Prostate gland (tissue), 2 donors: ENCODE data around the gene LATS2. TPM values are rescaled to one million over a fixed set of nuclear protein-coding genes. Genes with fewer than 3 reads are reported as not detected.

ENCODE experiments used
- DNase-seq: peaks from one replicate; pipeline ENCODE4 v3.0.0-alpha.2; 2019; ENCODE audit warnings: low spot score
- H3K27ac ChIP-seq, 2 donors: fragments of 200-600 bp; sonication (generic); 2 replicates each; pipeline ENCODE4 v1.5.1; 2017 to 2019
- H3K27me3 ChIP-seq: fragments of 200-600 bp; sonication (generic); replicated peaks from 2 replicates; pipeline ENCODE4 v1.5.1; 2019; ENCODE audit not compliant: insufficient read depth
- H3K36me3 ChIP-seq, 2 donors: fragments of 200-600 bp; sonication (generic); 1 replicate in 1 of 2; 2 replicates in 1 of 2; pipeline versions ENCODE4 v1.5.1 to v1.8.1; 2017 to 2019
- H3K4me1 ChIP-seq: fragments of 200-600 bp; sonication (generic); replicated peaks from 2 replicates; pipeline ENCODE4 v1.5.1; 2019
- H3K4me3 ChIP-seq, 2 donors: fragments of 200-600 bp; sonication (generic); 2 replicates each; pipeline ENCODE4 v1.5.1; 2017 to 2019
- H3K9me3 ChIP-seq: fragments of 200-600 bp; sonication (generic); 2 replicates; pipeline ENCODE4 v1.5.1; 2017
- POLR2A ChIP-seq: fragments of 450-650 bp; IDR thresholded peaks from one replicate; pipeline ENCODE4 v1.6.1; 2016; ENCODE audit warnings: antibody characterized with exemption, mild to moderate bottlenecking
- POLR2AphosphoS5 ChIP-seq: sonication (generic); formaldehyde crosslinking; IDR thresholded peaks from one replicate; pipeline ENCODE4 v1.6.1; 2017; ENCODE audit warnings: antibody characterized with exemption
- WGBS: methylation state at CpG from one replicate; pipeline ENCODE4 v1.1.5; 2018; 5-methylcytosine and 5-hydroxymethylcytosine counted together
- intact Hi-C: fragments of 100-400 bp; cut with DNase I; formaldehyde crosslinking; loops from one replicate; pipeline ENCODE4 v1.14.2; 2022
- total RNA-seq, 2 donors: library from RNA; depleted of rRNA; stranded (reverse); fragments of >200 nt; gene quantifications; one replicate each; pipeline ENCODE4 v1.1.0, GENCODE V29; 2016
- TF ChIP-seq, protein P1 (sequence below), 4 experiments: fragments of 200-600 bp in 2 of 4; fragments of 450-650 bp in 2 of 4; sonication (generic) in 2 of 4; IDR thresholded peaks; 1 replicate in 3 of 4; 2 replicates in 1 of 4; pipeline ENCODE4 v1.5.1; 2016 to 2019; ENCODE audit warnings: antibody characterized with exemption in 4 of 4, mild to moderate bottlenecking in 2 of 4, moderate library complexity in 2 of 4

Gene LATS2
- total RNA-seq, 2 donors from 2014 or later = 22.0 to 27.4 TPM

DNA sequence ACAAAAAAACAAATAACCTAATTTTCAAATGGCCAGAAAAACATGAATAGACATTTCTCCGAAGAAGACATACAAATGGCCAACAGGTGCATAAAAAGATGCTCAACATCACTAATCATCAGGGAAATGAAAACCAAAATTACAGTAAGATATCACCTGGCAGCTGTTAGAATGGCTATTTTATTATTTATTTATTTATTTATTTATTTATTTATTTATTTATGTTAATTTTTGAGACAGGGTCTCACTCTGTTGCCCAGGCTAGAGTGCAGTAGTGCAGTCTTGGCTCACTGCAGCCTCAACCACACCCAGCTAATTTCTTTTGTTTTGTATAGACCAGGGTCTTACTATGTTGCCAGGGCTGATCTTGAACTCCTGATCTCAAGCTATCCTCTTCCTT is 27.1 kb upstream of the LATS2 start:
- Histone ChIP-seq H3K9me3 (no peaks in the 10 kb centered on the region), H3K27ac (no peak overlapping the region), H3K4me1 (no peaks in the 10 kb centered on the region), H3K27me3 (no peaks in the 10 kb centered on the region), H3K4me3 (no peak overlapping the region), H3K36me3 (no peaks in the 10 kb centered on the region)
- TF ChIP-seq, protein P1, sequence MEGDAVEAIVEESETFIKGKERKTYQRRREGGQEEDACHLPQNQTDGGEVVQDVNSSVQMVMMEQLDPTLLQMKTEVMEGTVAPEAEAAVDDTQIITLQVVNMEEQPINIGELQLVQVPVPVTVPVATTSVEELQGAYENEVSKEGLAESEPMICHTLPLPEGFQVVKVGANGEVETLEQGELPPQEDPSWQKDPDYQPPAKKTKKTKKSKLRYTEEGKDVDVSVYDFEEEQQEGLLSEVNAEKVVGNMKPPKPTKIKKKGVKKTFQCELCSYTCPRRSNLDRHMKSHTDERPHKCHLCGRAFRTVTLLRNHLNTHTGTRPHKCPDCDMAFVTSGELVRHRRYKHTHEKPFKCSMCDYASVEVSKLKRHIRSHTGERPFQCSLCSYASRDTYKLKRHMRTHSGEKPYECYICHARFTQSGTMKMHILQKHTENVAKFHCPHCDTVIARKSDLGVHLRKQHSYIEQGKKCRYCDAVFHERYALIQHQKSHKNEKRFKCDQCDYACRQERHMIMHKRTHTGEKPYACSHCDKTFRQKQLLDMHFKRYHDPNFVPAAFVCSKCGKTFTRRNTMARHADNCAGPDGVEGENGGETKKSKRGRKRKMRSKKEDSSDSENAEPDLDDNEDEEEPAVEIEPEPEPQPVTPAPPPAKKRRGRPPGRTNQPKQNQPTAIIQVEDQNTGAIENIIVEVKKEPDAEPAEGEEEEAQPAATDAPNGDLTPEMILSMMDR (IDR thresholded peaks at IDR 0.05) = no peak
- TF ChIP-seq POLR2AphosphoS5 = no peak
- no peak for TF ChIP-seq POLR2A
- intact Hi-C loops = no loop called here
- DNase-seq = no peak
- 100% methylated on average over 1 of the region's 1 CpG for WGBS

DNA sequence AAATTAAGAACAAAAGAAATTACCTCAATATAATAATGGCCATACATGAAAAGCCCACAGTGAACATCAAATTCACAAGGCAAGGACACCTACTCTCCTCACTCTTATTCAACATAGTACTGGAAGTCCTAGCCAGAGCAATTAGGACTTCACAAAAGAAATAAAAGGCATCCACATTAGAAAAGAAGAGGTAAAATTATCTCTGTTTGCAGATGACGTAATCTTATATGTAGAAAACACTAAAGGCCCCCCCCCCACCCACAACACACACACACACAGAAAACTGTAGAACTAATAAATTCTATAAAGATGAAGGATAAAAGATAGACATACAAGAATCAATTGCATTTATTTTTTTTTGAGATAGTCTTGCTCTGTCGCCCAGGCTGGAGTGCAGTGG is 25.5 kb upstream of the LATS2 start:
- WGBS = 69% methylated on average over 2 of the region's 2 CpGs
- Histone ChIP-seq H3K36me3 (no peaks in the 10 kb centered on the region), H3K27ac (no peak overlapping the region), H3K4me1 (no peaks in the 10 kb centered on the region), H3K27me3 (no peaks in the 10 kb centered on the region), H3K9me3 (no peaks in the 10 kb centered on the region), H3K4me3 (no peak overlapping the region)
- no peak for DNase-seq
- TF ChIP-seq, protein P1 (IDR thresholded peaks at IDR 0.05) = no peak
- TF ChIP-seq POLR2AphosphoS5 = no peak
- no peak for TF ChIP-seq POLR2A
- intact Hi-C loops = no loop called here

DNA sequence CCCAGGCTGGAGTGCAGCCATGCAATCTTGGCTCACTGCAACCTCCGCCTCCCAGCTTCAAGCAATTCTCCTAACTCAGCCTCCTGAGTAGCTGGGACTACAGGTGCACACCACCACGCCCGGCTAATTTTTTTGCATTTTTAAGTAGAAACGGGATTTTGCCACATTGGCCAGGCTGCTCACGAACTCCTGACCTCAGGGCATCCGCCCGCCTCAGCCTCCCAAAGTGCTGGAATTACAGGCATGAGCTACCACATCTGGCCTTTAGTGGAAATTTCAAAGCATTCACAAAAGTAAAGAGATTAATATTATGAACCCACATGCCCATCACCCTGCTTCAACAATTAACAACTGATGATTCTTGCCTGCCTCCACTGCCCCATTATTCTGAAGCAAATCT is 20.5 kb upstream of the LATS2 start:
- no peaks in the 10 kb centered on the region for H3K27me3 ChIP-seq
- no peaks in the 10 kb centered on the region for H3K4me1 ChIP-seq
- H3K27ac ChIP-seq = no peak overlapping the region
- DNase-seq = no peak
- H3K4me3 ChIP-seq = no peak overlapping the region
- WGBS = 93% methylated on average over 7 of the region's 7 CpGs
- H3K36me3 ChIP-seq = no peaks in the 10 kb centered on the region
- intact Hi-C loops = no loop called here
- H3K9me3 ChIP-seq = no peaks in the 10 kb centered on the region
- no peak for TF ChIP-seq POLR2A

DNA sequence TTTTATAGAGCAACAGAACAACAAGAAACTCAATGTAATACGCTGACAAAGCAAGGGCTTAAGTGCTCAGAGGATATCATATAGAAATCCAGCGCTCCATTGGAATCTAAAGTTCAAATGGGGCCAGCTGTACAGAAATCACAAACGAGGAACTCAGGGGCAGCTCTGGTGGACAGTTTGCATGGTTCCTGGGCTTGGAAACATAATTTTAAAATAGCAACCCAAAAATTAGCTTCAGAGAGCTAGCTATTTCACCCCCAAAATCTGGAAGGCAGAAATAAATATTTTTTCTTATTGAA is 19.2 kb upstream of the LATS2 start:
- no peaks in the 10 kb centered on the region for H3K9me3 ChIP-seq
- no peak for DNase-seq
- H3K36me3 ChIP-seq = no peaks in the 10 kb centered on the region
- H3K4me1 ChIP-seq = no peaks in the 10 kb centered on the region
- 66% methylated on average over 3 of the region's 3 CpGs for WGBS
- TF ChIP-seq POLR2A (no peak), POLR2AphosphoS5 (no peak)
- TF ChIP-seq, protein P1 (IDR thresholded peaks at IDR 0.05) = no peak
- H3K4me3 ChIP-seq = no peak overlapping the region
- intact Hi-C loops = no loop called here
- no peaks in the 10 kb centered on the region for H3K27me3 ChIP-seq
- H3K27ac ChIP-seq = no peak overlapping the region

DNA sequence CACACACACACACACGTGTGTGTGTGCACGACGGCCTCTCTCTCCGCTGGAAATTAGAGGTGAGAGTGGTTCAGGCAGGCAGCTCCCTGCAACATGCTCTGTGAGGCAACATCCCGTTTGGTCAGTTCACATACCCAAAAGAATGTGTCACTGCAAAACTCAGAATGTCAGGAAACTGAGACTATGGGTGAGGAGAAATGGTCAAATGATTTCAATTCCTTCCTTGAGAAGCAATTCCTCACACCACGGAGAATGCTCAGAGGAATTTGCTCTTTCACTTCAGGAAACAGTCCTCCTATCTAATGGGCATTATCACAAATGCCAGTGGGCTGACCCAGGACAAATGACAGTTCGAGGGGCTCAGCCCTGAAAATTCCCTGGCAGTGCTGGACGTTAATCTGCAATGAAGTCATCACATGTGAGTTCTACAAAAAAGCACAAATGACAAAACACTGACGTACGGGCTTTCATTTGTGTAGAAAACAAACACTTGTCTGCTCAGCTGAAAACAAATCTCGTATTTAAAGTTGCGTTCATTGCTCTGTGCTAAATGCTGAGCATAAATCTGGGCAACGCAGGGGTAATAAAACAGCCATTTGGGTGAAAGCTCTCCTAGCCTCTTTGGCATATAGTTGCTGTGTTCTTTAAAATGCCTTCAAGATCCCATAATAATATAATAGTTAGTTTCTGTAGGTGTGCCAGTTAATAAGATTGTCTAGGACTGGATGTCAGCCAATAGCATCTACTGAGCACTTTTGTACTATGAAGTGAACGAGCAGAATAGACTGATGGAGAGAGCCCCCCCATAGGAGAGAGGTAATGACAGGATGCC is 18.6 kb upstream of the LATS2 start:
- WGBS = 33% methylated on average over 14 of the region's 14 CpGs
- no peaks in the 10 kb centered on the region for H3K27me3 ChIP-seq
- no peak overlapping the region for H3K27ac ChIP-seq
- TF ChIP-seq POLR2AphosphoS5 = no peak
- TF ChIP-seq, protein P1 (IDR thresholded peaks at IDR 0.05) = no peak
- no peak for TF ChIP-seq POLR2A
- H3K4me1 ChIP-seq = no peaks in the 10 kb centered on the region
- no peak for DNase-seq
- no peaks in the 10 kb centered on the region for H3K36me3 ChIP-seq
- H3K4me3 ChIP-seq = no peak overlapping the region
- no peaks in the 10 kb centered on the region for H3K9me3 ChIP-seq
- intact Hi-C loops = no loop called here
